ENCODE results near the gene SPATA20.

SPATA20 gene

DNA sequence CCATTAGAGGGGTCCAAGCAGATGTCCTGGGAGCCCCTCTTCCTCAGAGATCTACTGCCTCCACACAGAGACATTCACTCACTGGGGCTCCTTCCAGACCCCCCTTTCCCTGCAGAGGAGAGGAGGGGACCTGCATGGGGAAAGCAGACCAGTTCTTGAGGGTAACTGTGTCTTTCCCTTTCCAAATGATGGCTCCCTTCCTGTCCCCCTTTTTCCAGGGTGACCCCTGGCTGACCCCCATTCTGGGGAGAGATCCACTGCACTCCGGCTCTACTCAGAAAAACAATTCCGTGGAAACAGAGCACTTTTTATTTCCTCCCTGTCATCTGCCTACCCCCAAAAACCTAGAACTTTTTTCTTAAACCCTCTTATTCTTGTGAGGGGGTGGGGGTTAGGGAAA lies 19.9 kb downstream of the SPATA20 start:
- no peak for TF ChIP-seq POLR2AphosphoS5 (IDR thresholded peaks at IDR 0.05; ENCODE audit: low read depth, low read length)
- TF ChIP-seq SIN3A (IDR thresholded peaks at IDR 0.05; ENCODE audit: borderline replicate concordance, insufficient read depth, low read length): no peak
- TF ChIP-seq TAF1 (IDR thresholded peaks at IDR 0.05; ENCODE audit: borderline replicate concordance, insufficient read depth, low read length): no peak
- TF ChIP-seq, protein P1, sequence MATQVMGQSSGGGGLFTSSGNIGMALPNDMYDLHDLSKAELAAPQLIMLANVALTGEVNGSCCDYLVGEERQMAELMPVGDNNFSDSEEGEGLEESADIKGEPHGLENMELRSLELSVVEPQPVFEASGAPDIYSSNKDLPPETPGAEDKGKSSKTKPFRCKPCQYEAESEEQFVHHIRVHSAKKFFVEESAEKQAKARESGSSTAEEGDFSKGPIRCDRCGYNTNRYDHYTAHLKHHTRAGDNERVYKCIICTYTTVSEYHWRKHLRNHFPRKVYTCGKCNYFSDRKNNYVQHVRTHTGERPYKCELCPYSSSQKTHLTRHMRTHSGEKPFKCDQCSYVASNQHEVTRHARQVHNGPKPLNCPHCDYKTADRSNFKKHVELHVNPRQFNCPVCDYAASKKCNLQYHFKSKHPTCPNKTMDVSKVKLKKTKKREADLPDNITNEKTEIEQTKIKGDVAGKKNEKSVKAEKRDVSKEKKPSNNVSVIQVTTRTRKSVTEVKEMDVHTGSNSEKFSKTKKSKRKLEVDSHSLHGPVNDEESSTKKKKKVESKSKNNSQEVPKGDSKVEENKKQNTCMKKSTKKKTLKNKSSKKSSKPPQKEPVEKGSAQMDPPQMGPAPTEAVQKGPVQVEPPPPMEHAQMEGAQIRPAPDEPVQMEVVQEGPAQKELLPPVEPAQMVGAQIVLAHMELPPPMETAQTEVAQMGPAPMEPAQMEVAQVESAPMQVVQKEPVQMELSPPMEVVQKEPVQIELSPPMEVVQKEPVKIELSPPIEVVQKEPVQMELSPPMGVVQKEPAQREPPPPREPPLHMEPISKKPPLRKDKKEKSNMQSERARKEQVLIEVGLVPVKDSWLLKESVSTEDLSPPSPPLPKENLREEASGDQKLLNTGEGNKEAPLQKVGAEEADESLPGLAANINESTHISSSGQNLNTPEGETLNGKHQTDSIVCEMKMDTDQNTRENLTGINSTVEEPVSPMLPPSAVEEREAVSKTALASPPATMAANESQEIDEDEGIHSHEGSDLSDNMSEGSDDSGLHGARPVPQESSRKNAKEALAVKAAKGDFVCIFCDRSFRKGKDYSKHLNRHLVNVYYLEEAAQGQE (IDR thresholded peaks at IDR 0.05; ENCODE audit: insufficient read depth in 1 of 2, low read depth in 2 of 2, low read length in 2 of 2): no peak
- TF ChIP-seq FOXP2 (optimal IDR thresholded peaks at IDR 0.05; ENCODE audit: borderline replicate concordance, extremely low read depth, extremely low read length, insufficient read depth): no peak

DNA sequence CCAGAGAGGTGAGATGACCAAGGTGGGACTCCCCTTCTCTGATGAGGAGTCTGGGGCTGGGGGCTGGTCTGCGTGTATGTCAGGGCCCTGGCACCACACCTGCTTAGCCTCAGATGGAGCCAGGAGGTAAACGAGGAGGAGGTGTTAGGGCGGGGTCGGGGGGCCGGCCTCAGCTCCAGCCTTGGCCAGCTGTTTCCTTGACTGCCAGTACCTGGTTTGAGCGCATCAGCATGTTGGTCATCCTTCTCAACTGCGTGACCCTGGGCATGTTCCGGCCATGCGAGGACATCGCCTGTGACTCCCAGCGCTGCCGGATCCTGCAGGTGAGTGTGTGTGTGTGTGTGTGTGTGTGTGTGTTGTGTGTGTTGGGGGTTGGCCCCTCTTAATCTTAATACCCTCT lies 21.7 kb downstream of the SPATA20 start:
- no peak for TF ChIP-seq TAF1 (IDR thresholded peaks at IDR 0.05; ENCODE audit: borderline replicate concordance, insufficient read depth, low read length)
- TF ChIP-seq POLR2AphosphoS5 (IDR thresholded peaks at IDR 0.05; ENCODE audit: low read depth, low read length): no peak
- TF ChIP-seq SIN3A (IDR thresholded peaks at IDR 0.05; ENCODE audit: borderline replicate concordance, insufficient read depth, low read length): no peak
- TF ChIP-seq, protein P1 (IDR thresholded peaks at IDR 0.05; ENCODE audit: insufficient read depth in 1 of 2, low read depth in 2 of 2, low read length in 2 of 2): no peak
- no peak for TF ChIP-seq FOXP2 (optimal IDR thresholded peaks at IDR 0.05; ENCODE audit: borderline replicate concordance, extremely low read depth, extremely low read length, insufficient read depth)

DNA sequence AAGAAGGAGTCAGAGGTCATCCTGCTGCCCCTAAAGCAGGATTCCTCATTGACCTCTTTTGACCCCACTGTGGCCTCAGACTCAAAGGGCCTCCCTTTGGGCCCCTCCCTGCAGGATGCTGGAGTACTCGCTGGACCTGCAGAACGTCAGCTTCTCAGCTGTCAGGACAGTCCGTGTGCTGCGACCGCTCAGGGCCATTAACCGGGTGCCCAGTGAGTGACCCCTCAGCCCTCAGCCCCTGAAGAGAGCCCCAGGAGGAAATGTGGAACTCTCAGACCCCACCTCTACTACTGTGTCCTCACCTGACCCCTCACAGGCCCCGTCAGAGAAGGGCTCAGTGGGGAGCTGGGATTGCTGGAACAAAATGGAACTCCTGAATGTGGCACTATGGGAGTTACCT lies 22.6 kb downstream of the SPATA20 start:
- TF ChIP-seq FOXP2 (optimal IDR thresholded peaks at IDR 0.05; ENCODE audit: borderline replicate concordance, extremely low read depth, extremely low read length, insufficient read depth) (no peak), POLR2AphosphoS5 (IDR thresholded peaks at IDR 0.05; ENCODE audit: low read depth, low read length) (no peak), SIN3A (IDR thresholded peaks at IDR 0.05; ENCODE audit: borderline replicate concordance, insufficient read depth, low read length) (no peak), TAF1 (IDR thresholded peaks at IDR 0.05; ENCODE audit: borderline replicate concordance, insufficient read depth, low read length) (no peak)
- TF ChIP-seq, protein P1 (IDR thresholded peaks at IDR 0.05; ENCODE audit: insufficient read depth in 1 of 2, low read depth in 2 of 2, low read length in 2 of 2): no peak

DNA sequence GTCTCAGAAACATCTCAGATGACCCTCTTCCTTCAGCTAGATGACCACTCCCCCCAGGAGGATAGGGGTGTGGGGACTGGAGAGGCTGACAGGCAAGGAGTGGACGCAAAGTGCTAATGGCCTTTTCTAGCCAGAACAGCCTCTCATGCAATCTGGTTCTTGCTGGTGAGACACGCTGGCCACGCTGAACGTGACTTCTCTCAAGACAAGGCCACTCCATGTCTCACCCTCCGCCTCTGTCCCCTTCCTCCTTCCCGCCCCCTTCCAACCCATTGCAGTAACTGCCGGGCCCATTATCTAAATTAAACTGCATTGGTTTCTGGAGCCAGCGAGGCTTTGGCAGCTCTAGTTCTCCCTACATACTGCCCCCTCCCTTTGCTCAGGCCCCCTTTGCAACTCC lies 23.1 kb downstream of the SPATA20 start:
- TF ChIP-seq FOXP2 (optimal IDR thresholded peaks at IDR 0.05; ENCODE audit: borderline replicate concordance, extremely low read depth, extremely low read length, insufficient read depth): no peak
- TF ChIP-seq SIN3A (IDR thresholded peaks at IDR 0.05; ENCODE audit: borderline replicate concordance, insufficient read depth, low read length): no peak
- TF ChIP-seq TAF1 (IDR thresholded peaks at IDR 0.05; ENCODE audit: borderline replicate concordance, insufficient read depth, low read length): no peak
- no peak for TF ChIP-seq POLR2AphosphoS5 (IDR thresholded peaks at IDR 0.05; ENCODE audit: low read depth, low read length)
- TF ChIP-seq, protein P1 (IDR thresholded peaks at IDR 0.05; ENCODE audit: insufficient read depth in 1 of 2, low read depth in 2 of 2, low read length in 2 of 2): no peak

DNA sequence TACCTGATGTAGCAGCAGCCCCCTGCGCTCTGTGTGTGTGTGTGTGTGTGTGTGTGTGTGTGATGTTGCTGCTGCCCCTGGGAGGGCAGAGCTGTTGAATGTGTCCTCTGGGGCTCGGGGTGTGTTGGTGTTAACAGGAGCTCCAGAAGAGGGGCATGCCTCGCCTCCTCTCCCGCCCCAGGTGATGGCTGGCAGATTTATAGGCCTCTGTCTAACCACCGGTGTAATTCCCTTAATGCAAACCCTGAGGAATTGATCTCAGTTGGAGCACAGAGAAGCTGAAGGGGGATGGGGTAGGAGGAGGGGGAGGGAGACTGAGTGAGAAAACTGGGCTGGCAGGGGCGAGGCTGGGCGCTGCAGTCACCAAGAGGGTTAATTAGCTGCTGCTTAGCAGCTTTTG lies 23.6 kb downstream of the SPATA20 start:
- no peak for TF ChIP-seq POLR2AphosphoS5 (IDR thresholded peaks at IDR 0.05; ENCODE audit: low read depth, low read length)
- TF ChIP-seq, protein P1 (IDR thresholded peaks at IDR 0.05; ENCODE audit: insufficient read depth in 1 of 2, low read depth in 2 of 2, low read length in 2 of 2): no peak
